HG02610 (cell line): ENCODE results near the gene SMIM5.
A peak's percentile ranks its signal among the peaks of the same experiment; 100 is the strongest.

Experiments used
- ATAC-seq: cut with Tn5 transposase; IDR thresholded peaks from one replicate; pipeline ENCODE4 v1.9.1; 2021; ENCODE audit warnings: mild to moderate bottlenecking, moderate library complexity; ENCODE audit not compliant: unreplicated experiment

The SMIM5 gene

DNA sequence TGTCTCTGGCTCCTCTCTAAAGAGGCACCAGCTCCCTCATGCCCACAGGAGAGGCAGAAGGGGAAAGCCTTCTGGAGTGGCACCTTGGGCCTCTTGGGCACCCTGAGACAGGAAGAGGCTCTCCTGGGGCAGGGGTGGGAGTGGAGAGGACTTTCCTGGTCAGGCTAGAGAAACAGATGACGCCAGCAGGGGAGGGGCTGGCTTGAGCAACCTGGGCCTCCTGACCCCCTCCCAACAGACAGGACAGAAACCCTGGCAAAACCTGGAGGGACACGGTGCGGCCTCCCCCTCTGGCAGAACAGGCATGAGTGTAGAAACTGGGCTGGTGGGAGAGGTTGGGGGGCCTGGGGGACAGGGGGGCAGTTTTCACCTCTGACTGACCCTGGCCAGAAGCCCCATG is 6.1 kb downstream of the SMIM5 start:
- ATAC-seq: no peak

DNA sequence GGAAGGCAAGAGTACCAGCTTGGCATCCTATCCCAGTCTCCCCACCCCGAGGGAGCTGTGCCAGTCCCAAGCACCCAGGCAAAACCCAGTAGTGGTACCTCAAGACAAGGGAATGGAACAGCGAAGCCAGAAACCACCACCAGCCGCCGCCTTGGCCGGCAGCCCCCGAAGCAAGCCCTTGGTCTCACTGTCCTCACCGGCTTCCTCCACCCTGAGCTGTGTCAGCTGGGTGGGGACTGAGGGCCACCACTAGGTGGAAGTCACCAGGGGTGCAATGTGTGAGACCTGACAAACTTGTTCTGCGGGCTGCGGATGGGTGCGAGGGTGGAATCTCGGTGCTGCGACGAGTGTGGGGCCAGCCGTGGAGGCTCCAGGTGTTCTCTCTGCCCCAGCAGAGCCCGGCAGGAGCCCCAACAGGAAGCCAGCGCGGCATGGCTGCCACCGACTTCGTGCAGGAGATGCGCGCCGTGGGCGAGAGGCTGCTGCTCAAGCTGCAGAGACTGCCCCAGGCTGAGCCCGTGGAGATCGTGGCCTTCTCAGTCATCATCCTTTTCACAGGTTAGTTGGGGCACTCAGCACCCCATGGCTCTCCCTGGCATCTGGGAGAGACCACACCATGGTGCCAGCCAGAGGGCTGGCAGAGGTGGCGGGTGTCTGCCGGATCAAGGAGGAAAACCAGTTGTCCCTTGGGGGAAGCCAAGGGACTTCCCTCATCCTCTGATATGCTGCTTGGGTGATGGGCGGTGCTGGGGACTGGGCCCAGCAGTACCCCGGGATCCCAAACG is 6.7 kb downstream of the SMIM5 start:
- no peak for ATAC-seq

DNA sequence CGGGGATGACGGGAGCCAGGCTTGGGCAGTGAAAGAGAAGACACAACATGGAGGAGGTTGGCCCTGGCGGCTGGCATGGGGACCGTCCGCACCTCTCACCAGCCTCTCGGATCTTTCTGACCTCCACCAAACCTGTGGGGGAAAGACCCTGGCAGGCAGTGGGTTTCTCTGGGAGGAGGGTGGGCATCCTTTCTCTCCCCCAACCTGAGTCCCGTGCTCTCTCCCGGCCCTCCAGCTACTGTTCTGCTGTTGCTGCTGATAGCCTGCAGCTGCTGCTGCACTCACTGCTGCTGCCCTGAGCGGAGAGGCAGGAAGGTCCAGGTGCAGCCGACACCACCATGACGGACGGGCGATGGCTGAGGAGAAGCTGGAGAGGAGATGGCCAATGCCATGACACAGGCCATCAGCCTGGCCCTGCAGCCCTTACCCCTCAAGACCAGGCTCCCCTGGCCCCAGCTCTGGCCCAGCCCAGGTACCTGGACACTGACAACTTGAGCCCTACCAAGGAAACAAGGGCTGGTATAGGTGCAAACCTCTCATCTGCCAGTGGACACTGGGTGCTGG is 7.4 kb downstream of the SMIM5 start:
- no peak for ATAC-seq

DNA sequence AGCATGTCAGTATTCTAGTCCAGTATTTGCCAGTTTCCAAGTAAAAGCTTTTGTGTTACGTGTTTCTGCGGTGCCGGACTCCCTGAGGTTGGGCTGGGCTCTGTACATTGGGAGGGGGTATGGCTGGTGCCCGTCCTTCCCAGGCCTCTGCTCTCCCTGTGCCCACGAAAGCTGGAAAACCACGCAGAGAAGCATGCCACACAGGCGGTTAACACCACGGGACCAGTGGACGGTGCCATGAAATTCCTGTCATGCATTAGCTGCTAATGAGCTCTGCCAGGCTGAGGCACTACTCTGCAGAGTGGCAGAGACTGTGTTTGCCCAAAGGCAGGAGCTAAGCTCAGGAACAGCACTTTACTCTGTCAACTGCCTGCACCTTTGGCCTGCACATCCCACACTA is 8.1 kb downstream of the SMIM5 start:
- ATAC-seq: no peak

DNA sequence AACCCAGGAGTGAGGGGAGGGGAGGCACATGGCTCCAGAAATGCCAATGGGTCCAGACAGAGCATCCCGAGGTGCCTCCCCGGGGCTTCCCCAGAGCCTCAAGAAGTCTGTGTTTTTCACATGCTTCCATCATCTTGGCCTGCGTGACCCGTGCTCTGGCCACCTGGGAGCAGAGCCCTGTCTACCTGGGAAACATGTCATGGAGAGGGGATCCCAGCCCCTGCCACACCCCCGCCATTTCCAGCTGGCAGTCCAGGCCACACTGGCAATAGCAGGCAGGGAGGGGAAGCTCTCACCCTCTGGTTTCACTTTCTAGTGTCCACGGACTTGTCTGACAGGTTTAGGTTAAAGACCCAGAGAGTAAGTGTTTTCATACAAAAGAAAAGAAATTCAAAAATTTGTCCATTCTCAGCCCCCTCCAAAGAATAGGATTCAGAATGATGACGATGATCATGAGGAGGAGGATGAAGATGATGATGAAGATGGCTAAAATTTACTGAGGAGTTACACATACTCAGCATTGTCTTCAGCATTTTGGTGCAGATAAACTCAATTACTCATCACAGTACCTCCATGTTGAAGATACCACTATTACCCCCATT is 9.0 kb downstream of the SMIM5 start:
- no peak for ATAC-seq

DNA sequence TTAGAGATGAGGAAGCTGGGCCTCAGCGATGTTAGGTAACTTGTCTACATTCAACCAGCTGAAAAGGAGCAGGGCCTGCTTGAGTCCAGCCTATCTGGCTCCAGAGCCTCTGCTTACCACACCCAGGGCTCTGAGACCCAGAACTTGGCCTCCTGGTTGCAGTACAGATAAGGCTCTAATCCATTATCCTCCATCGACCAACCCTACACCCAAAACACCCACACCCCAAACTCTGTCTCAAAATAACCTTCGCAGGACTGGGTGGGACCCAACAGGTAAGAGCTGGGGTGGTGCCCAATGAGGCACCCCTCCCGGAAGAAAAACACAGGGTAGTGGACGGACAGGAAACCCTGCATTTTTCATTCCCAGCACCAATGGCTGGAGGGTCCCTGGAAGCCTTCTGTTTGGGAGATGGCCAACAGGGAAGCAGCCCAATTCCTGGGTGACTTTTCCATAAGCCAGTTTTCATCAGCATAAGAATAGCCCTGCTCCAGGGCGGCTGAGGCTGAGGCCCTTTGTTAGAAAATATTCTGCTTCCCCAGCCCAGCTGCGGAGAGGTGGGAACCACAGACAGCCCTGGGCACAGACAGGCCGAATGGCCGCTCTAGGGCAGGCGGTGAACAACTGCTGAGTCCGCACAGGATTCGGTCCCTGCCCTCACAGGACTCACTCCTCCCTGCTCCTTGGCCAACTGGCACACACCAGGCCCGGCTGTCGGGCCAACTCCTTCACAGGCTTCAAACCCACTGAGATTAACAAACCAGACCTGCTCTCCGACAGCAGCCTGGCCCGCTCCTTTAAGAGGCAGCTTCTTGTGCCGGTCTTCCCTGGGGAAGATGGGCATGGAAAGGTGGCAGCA is 9.8 kb downstream of the SMIM5 start:
- ATAC-seq: no peak

DNA sequence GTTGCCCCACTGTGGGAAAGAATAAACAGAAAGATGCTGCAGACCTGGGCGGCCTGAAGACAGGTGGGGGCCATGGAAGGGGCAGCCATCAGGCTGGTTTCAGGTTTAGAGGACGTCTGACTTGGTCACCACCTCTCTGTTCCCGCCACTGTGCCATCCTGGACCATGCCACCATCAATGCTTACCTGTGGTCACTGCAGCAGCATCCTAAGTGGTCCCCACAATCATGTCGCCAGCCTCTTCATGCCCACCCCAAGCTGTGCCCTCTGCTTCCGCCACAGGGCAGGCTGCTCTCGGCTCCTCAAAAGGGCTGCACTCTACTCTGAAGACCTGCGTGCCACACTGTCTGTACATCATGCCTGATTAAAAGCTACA is 10.4 kb downstream of the SMIM5 start:
- ATAC-seq: no peak

DNA sequence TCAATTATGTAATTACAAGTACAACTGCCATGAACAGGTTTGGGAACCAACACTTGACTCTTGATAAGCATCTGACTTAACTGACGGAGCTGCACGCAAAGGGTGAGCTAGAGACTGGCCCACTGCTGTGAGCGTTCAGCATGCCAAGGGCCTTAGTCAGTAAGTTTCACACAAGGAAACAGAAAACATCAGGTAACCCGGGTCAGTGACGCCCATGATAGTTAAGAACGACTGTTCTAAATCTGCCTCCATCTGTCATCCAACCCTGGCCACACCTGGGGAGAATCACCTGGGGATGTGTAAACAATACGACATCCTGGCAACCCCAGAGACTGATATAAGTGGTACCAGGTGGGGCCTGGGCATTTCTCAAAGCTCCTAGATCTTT is 12.3 kb downstream of the SMIM5 start:
- ATAC-seq: no peak

DNA sequence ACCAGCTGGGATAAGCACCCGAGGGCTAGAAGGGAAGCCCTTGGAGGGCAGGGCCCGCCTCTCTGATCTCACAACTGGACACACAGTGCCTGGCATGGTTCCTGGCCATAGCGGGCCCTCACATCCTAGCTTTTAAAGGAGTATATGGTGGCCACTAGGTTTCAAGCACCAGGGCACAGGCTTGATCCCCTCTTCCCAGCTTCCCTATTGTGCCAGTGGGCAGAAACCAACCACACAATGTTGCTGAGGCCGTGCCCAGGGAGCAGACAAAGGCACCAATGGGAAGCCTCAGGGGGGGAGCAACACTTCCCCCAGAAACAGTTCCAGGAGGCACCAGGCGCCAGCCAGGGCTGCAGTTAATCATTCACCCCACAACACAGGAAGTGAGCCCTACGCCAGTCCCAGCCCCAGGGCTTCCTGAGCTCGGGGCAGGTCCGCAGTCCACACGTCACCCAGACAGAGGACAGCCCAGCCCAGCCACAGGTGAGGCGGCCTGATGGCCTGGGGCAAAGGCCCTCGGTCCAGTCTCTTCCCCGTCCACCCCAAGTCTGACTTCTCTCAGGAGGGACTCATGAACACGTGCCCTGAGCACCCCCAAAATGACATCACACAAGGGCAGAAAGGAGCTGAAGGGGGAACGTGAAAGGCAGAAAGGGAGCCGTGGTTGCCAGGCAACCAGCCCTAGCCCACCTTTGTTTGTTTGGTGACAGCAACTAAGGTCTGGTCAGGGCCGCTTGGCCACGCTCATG is 12.8 kb downstream of the SMIM5 start:
- ATAC-seq: peak; percentile 81

DNA sequence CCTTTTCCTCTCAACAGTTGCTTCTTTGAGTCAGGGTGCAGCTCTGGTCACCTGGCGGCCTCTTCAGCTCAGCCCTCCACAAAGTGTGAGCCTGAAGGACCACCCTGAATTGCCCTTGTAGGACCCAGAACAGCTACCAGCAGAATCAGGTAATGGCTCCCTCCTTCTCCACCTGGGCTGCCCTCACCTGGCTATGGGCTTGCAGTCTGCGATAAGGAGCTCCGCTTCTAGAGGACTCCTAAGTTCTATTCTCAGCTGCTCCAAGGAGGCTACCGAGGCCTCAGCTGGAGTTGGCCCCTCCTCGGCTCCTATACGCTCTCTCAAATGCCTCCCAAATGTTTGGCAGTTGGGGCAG is 13.4 kb downstream of the SMIM5 start:
- no peak for ATAC-seq

DNA sequence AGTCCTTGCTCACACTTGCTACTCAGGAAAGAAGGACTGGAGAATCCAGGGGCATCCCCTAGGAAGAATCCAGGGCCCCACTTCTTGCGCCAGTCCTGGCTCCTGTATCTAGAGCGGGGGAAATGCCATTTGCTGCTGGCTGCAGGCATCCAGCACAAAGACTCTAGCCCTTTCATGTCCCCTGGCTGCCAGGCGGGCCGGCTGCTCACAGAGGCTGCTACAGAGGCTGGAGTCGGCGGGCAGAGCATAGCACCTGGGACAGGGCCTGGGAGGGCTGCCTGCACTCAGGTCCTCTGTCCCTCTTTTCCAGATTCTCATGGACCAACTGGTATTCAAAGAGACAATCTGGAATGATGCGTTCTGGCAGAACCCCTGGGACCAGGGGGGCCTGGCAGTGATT is 13.8 kb downstream of the SMIM5 start:
- ATAC-seq: no peak

DNA sequence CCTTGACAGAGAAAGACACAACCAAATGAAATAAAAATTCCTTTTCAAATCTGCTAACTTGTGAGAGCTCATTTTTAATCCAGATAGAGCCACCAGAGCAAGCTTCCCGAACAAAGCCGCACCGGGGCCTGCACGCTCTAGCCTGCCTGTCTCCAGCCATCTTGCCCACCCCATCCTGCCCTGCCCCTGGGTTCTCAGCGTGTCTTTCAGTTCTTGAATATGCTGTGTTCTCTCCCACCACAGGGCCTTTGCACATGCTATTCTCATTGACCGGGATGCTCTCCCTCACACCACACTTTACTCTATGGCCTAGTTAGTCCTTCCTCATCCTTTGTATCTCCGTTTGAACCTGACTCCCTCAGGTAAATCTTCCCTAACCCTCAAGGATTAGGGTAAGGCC is 14.7 kb downstream of the SMIM5 start:
- no peak for ATAC-seq

DNA sequence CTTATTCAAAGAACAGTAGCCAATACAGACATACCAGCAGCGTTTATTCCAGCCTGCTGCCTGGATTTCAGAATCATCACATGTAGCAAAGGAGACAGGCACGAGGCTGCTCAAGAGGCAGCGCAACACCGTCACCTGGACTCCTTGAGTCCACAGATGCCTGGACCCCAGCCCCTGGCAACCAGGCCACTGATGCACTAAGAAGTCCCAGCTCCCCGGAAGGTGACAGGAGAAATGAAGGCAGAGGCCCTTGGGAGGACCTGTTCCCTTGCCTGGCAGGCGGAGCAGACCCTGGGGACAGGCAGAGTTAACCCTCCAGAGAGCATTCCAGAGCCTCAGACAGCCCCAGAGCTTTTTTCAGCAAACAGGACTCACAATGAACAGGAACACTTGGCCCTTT is 16.5 kb downstream of the SMIM5 start:
- ATAC-seq: no peak

DNA sequence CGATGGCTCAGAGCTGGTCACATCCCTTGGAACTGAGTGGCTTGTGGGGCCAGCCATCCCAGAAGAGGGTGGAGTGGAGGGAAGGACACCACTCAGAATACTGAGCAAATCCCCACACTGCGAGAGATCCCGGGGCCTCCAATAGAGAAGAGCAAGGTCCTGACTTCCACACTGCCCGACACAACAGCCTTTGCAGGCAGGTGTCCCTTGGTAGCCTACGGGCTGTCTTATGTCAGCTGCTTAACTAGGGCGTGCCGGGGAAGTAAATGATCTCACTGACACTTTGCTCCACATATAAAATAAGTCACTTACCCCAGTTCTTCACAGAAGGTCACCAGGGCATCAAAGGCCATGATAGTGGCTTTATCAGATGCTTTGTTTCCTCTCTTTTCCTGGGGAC is 17.6 kb downstream of the SMIM5 start:
- ATAC-seq: no peak

DNA sequence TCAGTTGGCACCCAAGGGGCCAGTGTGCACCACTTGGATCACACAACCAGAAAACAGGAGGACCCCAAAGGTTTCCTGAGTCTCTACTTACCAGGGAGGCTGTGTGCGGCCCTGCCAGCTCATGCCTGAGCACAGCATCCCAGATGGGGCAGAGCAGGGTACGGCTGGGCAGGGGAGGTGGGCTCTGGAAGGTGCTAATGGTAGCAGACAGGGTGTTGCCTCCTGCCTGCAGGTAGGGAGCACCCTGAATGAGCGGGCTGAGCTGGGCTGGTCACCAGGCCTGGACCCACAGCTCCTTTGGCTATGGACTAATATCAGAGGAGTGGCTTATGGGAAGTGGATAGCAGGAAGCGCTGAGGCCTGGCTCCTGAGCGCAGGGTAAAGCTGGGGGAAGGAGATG is 19.1 kb downstream of the SMIM5 start:
- ATAC-seq: no peak

DNA sequence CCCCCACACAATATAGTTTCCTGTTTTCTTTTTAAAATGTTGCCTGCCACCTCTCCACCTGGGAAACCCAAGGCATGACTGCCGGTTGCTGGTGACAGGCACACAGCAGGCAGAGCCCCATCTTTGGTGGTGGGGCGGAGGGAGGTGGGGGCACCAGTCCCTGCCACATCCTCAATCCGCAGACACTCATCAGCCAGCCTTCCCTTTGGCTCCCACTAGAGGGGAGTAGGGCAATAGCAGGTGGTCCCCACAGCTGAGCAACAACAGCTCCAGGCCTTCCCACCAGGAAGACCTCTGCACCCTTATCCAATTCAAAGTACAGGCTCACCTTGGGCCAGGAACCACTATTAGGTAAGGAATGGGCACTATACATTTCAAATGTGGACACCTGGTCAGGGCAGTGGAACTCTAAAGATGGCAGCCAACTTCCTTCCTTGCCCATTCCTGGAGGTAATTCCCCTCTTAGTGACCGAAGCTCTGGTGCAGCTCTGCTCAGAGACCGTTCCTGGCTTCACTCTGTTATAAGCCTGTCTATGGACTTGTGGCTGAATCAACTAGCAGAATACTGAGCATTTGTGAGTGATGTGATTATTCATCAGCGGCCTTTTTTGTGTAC is 19.8 kb downstream of the SMIM5 start:
- no peak for ATAC-seq

DNA sequence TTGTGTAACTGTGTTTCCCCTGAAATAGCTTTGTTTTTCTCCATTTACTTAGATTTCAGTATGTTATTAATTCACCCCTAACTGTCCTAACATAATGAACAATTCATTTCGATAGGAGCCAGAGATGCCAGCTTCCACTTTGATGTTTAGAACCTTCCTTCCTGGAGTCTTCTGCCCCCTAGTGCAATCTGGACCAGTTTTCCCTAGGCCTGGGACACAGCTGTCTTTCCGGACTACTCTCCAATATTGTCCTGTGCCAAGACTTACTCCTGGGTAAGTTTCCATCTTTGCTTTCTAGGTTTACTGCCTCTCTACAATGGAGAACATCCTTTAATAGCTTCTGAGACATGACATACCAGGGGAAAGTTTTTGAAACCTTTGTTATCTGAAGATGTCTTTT is 20.9 kb downstream of the SMIM5 start:
- ATAC-seq: no peak

DNA sequence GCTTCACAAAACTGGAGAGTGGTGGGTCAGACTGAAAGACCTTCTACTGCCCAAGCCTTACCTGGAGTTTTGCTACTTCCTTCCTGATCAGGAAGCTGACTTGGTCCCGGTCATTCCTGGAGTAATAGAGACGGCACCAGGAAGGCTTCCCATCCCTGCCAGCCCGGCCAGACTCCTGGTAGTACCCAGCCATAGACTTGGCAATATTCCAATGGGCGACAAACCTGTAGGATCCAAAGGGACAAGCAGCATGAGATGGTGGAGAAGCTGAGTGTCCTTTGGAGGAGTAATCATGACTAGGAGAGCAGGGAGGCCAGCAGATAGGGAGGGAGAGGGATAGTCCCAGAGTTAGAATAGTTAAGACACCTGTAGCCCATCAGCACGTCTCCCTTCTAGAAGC is 25.0 kb downstream of the SMIM5 start:
- ATAC-seq: no peak

DNA sequence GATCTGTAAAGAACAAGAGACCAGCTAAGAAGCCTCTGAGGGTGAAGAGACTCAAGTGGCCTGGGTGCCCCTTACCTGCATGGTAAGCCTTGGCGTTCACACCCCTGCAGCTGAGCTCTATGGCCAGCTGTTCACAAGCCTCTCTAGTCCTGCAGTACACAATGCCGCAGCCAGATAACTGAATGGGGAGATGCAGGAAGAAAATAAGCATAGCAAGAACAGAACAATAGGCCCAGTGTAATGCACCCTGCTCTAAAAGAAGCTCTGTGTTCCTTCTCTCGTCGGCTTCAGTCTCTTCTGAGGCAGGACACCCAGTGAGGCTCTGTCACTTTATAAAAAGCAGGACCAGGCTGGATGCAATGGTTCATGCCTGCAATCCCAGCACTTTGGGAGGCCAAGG is 28.3 kb downstream of the SMIM5 start:
- ATAC-seq: no peak

DNA sequence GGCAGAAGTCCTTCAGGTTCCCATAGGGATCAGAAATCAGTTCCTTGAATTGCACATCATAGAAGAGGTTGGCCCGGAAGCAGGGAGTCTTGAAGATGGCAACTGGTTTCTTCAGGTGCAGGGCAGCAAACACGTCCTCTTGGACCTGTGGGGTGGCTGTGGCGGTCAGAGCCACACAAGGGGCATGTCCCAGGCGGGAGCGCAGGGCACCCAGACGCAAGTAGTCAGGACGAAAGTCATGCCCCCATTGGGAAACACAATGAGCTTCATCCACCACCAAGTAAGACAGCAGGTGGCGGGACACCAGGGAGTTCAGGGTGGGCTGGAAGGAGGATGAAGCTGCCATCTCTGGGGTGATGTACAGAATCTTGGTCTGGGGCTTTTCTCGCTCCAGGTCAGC is 29.3 kb downstream of the SMIM5 start:
- no peak for ATAC-seq

DNA sequence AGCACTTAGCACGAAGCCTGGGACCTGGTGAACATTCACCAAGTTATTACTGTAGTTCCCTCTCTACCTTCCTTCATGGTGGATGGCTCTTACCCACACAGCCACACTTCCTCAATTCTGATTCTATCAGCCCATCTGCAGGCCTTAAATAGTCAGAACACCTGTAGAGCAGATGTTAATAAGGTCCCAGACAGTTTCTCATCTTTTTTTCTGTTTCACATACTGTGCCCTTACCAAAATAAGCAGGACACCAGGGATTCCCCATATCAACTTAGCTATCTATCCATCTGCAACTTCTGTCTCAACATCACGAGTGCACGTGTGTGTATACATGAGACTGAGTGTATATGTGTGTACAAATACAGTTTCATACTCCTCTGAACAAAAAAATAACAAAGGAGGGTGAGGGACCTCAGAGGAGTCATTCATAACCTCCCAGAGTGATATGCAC is 30.9 kb downstream of the SMIM5 start:
- ATAC-seq: peak; percentile 77
